Liver (tissue), 9 donors: Measurements from ENCODE around the gene RECQL5. TPM values are rescaled to one million over a fixed set of nuclear protein-coding genes. Genes with fewer than 3 reads are reported as not detected.

Experiments used
- DNase-seq: peaks from one replicate; pipeline ENCODE4 v3.0.0-alpha.2; 2017; ENCODE audit warnings: low spot score
- H3K27ac ChIP-seq, 2 donors: one replicate each; pipeline ENCODE4 v1.7.0; 2013; ENCODE audit warnings: inconsistent platforms in 2 of 2, low read length in 2 of 2, control low read depth in 1 of 2, low read depth in 1 of 2, mild to moderate bottlenecking in 1 of 2
- H3K27me3 ChIP-seq, 4 donors: one replicate each; pipeline versions ENCODE4 v1.6.1 to v1.7.0; 2013; ENCODE audit warnings: low read length in 3 of 4, inconsistent platforms in 1 of 4, mild to moderate bottlenecking in 1 of 4, moderate library complexity in 1 of 4; ENCODE audit not compliant: control insufficient read depth in 4 of 4, insufficient read depth in 4 of 4
- H3K36me3 ChIP-seq, 4 donors: one replicate each; pipeline versions ENCODE4 v1.6.1 to v1.7.0; 2013; ENCODE audit warnings: low read length in 3 of 4, mild to moderate bottlenecking in 3 of 4, low read depth in 1 of 4, moderate library complexity in 1 of 4; ENCODE audit not compliant: control insufficient read depth in 4 of 4, insufficient read depth in 3 of 4
- H3K4me1 ChIP-seq, 4 donors: one replicate each; pipeline versions ENCODE4 v1.6.1 to v1.7.0; 2013; ENCODE audit warnings: low read length in 3 of 4, mild to moderate bottlenecking in 3 of 4, moderate library complexity in 1 of 4; ENCODE audit not compliant: control insufficient read depth in 4 of 4, insufficient read depth in 4 of 4
- H3K4me3 ChIP-seq, 3 donors: one replicate each; pipeline versions ENCODE4 v1.6.1 to v1.7.0; 2013; ENCODE audit warnings: low read length in 3 of 3, control low read depth in 1 of 3, low read depth in 1 of 3, mild to moderate bottlenecking in 1 of 3
- H3K9ac ChIP-seq, 2 donors: one replicate each; pipeline ENCODE4 v1.7.0; 2013; ENCODE audit warnings: low read length in 2 of 2, mild to moderate bottlenecking in 2 of 2, moderate library complexity in 2 of 2, control low read depth in 1 of 2, low read depth in 1 of 2
- H3K9me3 ChIP-seq, 4 donors: one replicate each; pipeline versions ENCODE4 v1.6.1 to v1.7.0; 2013; ENCODE audit warnings: low read length in 3 of 4; ENCODE audit not compliant: control insufficient read depth in 4 of 4
- CTCF ChIP-seq: fragments of 150-350 bp; IDR thresholded peaks from 2 replicates; pipeline ENCODE4 v1.5.1; 2017; ENCODE audit warnings: improper control_type of control experiment, low read depth, low read length; ENCODE audit not compliant: missing input control
- EGR1 ChIP-seq, 2 donors: IDR thresholded peaks; 2 replicates each; pipeline ENCODE4 v1.6.1; 2016 to 2018; ENCODE audit warnings: antibody characterized with exemption in 2 of 2, low read depth in 2 of 2
- FOXA1 ChIP-seq: IDR thresholded peaks from 2 replicates; pipeline ENCODE4 v1.6.1; 2016; ENCODE audit warnings: antibody characterized with exemption
- FOXA2 ChIP-seq: IDR thresholded peaks from 2 replicates; pipeline ENCODE4 v1.6.1; 2016; ENCODE audit warnings: antibody characterized with exemption
- GABPA ChIP-seq, 2 donors: IDR thresholded peaks in 1 of 2; conservative IDR thresholded peaks in 1 of 2; 2 replicates each; pipeline ENCODE4 v1.6.1; 2016; ENCODE audit warnings: antibody characterized with exemption in 2 of 2, mild to moderate bottlenecking in 1 of 2, moderate library complexity in 1 of 2
- HNF4A ChIP-seq, 2 donors: conservative IDR thresholded peaks; 2 replicates each; pipeline ENCODE4 v1.6.1; 2016; ENCODE audit warnings: antibody characterized with exemption in 2 of 2, mild to moderate bottlenecking in 2 of 2
- HNF4G ChIP-seq: IDR thresholded peaks from 2 replicates; pipeline ENCODE4 v1.6.1; 2016; ENCODE audit warnings: antibody characterized with exemption
- JUND ChIP-seq, 2 donors: IDR thresholded peaks; 2 replicates each; pipeline ENCODE4 v1.6.1; 2016; ENCODE audit warnings: antibody characterized with exemption in 2 of 2
- NR2F2 ChIP-seq: IDR thresholded peaks from 2 replicates; pipeline ENCODE4 v1.6.1; 2016; ENCODE audit warnings: antibody characterized with exemption
- RAD21 ChIP-seq, 2 donors: IDR thresholded peaks; 2 replicates each; pipeline ENCODE4 v1.6.1; 2016; ENCODE audit warnings: antibody characterized with exemption in 2 of 2, mild to moderate bottlenecking in 2 of 2
- REST ChIP-seq: IDR thresholded peaks from 2 replicates; pipeline ENCODE4 v1.6.1; 2016; ENCODE audit warnings: antibody characterized with exemption, mild to moderate bottlenecking
- RXRA ChIP-seq, 2 donors: IDR thresholded peaks; 2 replicates each; pipeline ENCODE4 v1.6.1; 2017 to 2018; ENCODE audit warnings: antibody characterized with exemption in 2 of 2, mild to moderate bottlenecking in 1 of 2
- SP1 ChIP-seq: IDR thresholded peaks from 2 replicates; pipeline ENCODE4 v1.6.1; 2018; ENCODE audit warnings: antibody characterized with exemption, mild to moderate bottlenecking
- YY1 ChIP-seq: IDR thresholded peaks from 2 replicates; pipeline ENCODE4 v1.6.1; 2016; ENCODE audit warnings: antibody characterized with exemption, mild to moderate bottlenecking
- ZBTB33 ChIP-seq: IDR thresholded peaks from 2 replicates; pipeline ENCODE4 v1.6.1; 2016; ENCODE audit warnings: antibody characterized with exemption
- WGBS: extraction: QIAGEN DNeasy Blood & Tissue Kit; methylation state at CpG from one replicate; pipeline ENCODE4 v1.1.7; 2013; 5-methylcytosine and 5-hydroxymethylcytosine counted together
- polyA plus RNA-seq, 2 donors: library from polyadenylated mRNA; stranded (reverse) in 1 of 2; unstranded in 1 of 2; fragments of 200-250 nt in 1 of 2; fragments of >200 nt in 1 of 2; fragmentation: Nextera tagmentation in 1 of 2; extraction: Ambion mirVana in 1 of 2; gene quantifications; one replicate each; pipeline versions ENCODE4 v1.2.1 to v1.2.3, GENCODE V29; 2013 to 2015
- total RNA-seq, 2 donors: library from RNA; depleted of rRNA; stranded (reverse); fragments of >200 nt; gene quantifications; one replicate each; pipeline ENCODE4 v1.2.3, GENCODE V29; 2014
- TF ChIP-seq, protein P1 (sequence below): IDR thresholded peaks from 2 replicates; pipeline ENCODE4 v1.6.1; 2016; ENCODE audit warnings: antibody characterized with exemption
- TF ChIP-seq, protein P2 (sequence below): IDR thresholded peaks from 2 replicates; pipeline ENCODE4 v1.6.1; 2016; ENCODE audit warnings: antibody characterized with exemption
- donor health status: healthy.
- donor health status: healthy.
- donor health status: healthy.
- donor health status: healthy.
- donor health status: healthy.

The RECQL5 gene
- total and polyA plus RNA-seq, 4 donors, result 8.3 to 15.1 (median 11.5) TPM

DNA sequence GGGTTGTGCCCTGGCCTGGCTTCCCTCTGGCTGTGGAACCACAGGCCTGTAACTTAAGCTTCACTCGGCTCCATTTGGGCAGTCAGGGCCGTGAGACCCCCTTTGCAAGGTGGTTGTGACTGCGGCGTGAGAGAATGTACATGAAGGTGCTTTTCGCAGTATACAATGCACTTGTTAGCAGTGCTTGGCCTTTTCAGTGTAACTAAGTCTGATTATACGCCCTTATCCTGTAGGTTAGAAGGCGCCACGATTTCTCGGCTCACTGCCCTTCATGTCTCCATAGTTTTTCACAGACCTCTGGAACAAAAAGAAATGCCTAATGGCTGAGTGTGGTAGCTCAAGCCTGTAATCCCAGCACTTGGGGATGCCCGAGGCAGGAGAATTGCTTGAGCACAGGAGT, 13.5 kb upstream of the RECQL5 start (continued):
- no peak for TF ChIP-seq REST
- no peak for TF ChIP-seq CTCF
- TF ChIP-seq SP1, result no peak

DNA sequence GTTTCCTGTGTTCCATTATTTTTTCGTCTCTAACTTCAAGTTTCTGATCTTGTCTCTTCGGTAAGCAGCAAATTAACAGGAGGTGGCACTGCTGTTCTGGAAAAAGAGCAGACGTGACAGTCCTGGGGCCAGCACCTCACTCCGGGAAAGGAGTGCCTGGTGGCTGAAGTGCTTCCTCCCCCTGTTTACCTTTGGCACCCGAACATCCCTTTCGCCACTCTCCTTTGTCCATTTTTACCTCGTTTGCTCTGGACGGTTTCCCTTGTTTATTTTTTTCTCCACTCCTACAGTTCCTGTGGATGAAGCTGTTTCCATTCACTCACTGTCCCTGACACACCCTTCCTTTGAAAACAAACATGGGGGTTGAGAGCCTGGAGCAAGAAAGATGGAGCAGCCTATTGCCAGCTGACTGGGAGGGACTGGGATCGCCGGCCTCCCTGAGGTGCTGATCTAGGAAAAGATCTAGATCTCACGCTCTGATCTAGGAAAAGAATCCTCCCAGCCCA, 12.8 kb upstream of the RECQL5 start:
- Histone ChIP-seq H3K27ac (no peak overlapping the region), H3K36me3 (peaks cover 1 to 14% (median 8%) of the 10 kb centered on the region in 4 donors), H3K9me3 (no peaks in the 10 kb centered on the region), H3K9ac (no peak overlapping the region), H3K4me1 (no peaks in the 10 kb centered on the region), H3K4me3 (no peak overlapping the region), H3K27me3 (no peaks in the 10 kb centered on the region)
- TF ChIP-seq HNF4A (conservative IDR thresholded peaks at IDR 0.05) (no peak), NR2F2 (peak; percentile 38), RXRA (IDR thresholded peaks at IDR 0.05) (peak; percentile 6 to 28), FOXA2 (no peak), YY1 (peak; percentile 10), RAD21 (IDR thresholded peaks at IDR 0.05) (peak; percentile 58 to 75)
- no peak for DNase-seq
- WGBS, result 54% methylated on average over 11 of the region's 11 CpGs

- H3K27me3 ChIP-seq, result no peaks in the 10 kb centered on the region
- no peak overlapping the region for H3K9ac ChIP-seq
- no peak overlapping the region for H3K27ac ChIP-seq
- no peak overlapping the region for H3K4me3 ChIP-seq
- no peak for DNase-seq
- TF ChIP-seq GABPA (IDR thresholded peaks at IDR 0.05 in 1 of 2, conservative IDR thresholded peaks at IDR 0.05 in 1 of 2) (no peak), JUND (IDR thresholded peaks at IDR 0.05) (no peak), REST (no peak), FOXA1 (no peak), FOXA2 (no peak), EGR1 (IDR thresholded peaks at IDR 0.05; ENCODE audit: low read depth in 2 of 2) (no peak), NR2F2 (no peak), HNF4G (no peak), ZBTB33 (no peak)
- TF ChIP-seq, protein P1, sequence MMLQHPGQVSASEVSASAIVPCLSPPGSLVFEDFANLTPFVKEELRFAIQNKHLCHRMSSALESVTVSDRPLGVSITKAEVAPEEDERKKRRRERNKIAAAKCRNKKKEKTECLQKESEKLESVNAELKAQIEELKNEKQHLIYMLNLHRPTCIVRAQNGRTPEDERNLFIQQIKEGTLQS, result no peak
- TF ChIP-seq, protein P2, sequence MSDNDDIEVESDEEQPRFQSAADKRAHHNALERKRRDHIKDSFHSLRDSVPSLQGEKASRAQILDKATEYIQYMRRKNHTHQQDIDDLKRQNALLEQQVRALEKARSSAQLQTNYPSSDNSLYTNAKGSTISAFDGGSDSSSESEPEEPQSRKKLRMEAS, result no peak
- WGBS, result 77% methylated on average over 3 of the region's 3 CpGs
- H3K9me3 ChIP-seq, result no peaks in the 10 kb centered on the region
- H3K4me1 ChIP-seq, result no peaks in the 10 kb centered on the region
- H3K36me3 ChIP-seq, result peaks cover 7 to 37% (median 29%) of the 10 kb centered on the region in 4 donors
Observed at GRCh38 chr17:75676461-75676860, 9.5 kb upstream of the RECQL5 start.
